Neural cell (in vitro differentiated cells): Measurements from ENCODE around the gene DNAJC5. TPM values are rescaled to one million over a fixed set of nuclear protein-coding genes. Genes with fewer than 3 reads are reported as not detected.

Experiments
- H2AFZ ChIP-seq: fragments of 200-600, 300-800 bp; sonication (generic), shearing (Covaris generic); 2 replicates; pipeline ENCODE4 v1.6.0; 2014; ENCODE audit warnings: low read depth, mild to moderate bottlenecking, antibody characterized with exemption, low read length, moderate library complexity
- H3F3A ChIP-seq: fragments of 200-600 bp; shearing (Covaris generic); 2 replicates; pipeline ENCODE4 v1.6.1; 2016; ENCODE audit warnings: mild to moderate bottlenecking, moderate library complexity, mixed read lengths, antibody characterized with exemption, low read length; ENCODE audit not compliant: insufficient read depth, poor library complexity, severe bottlenecking
- H3K27ac ChIP-seq: fragments of 200-600, 300-800 bp; sonication (generic), shearing (Covaris generic); 2 replicates; pipeline ENCODE4 v1.5.1; 2014; ENCODE audit warnings: mild to moderate bottlenecking, low read length, moderate library complexity
- H3K27me3 ChIP-seq: fragments of 300-800, 200-600 bp; sonication (generic), shearing (Covaris generic); 2 replicates; pipeline ENCODE4 v1.6.0; 2014; ENCODE audit warnings: mild to moderate bottlenecking, low read depth, low read length, moderate library complexity; ENCODE audit not compliant: insufficient read depth
- H3K36me3 ChIP-seq: fragments of 300-800, 200-600 bp; sonication (generic), shearing (Covaris generic); 2 replicates; pipeline ENCODE4 v1.5.1; 2014; ENCODE audit warnings: mild to moderate bottlenecking, antibody characterized with exemption, low read length, moderate library complexity; ENCODE audit not compliant: insufficient read depth
- H3K4me2 ChIP-seq: fragments of 300-800, 200-600 bp; sonication (generic), shearing (Covaris generic); 2 replicates; pipeline ENCODE4 v1.6.0; 2014; ENCODE audit warnings: mild to moderate bottlenecking, low read length
- H3K4me3 ChIP-seq: fragments of 300-800, 200-600 bp; sonication (generic), shearing (Covaris generic); 2 replicates; pipeline ENCODE4 v1.5.1; 2014; ENCODE audit warnings: mild to moderate bottlenecking, low read length, moderate library complexity
- H3K79me2 ChIP-seq: fragments of 200-600 bp; shearing (Covaris generic); replicated peaks from 2 replicates; pipeline ENCODE4 v1.6.0; 2014; ENCODE audit warnings: mild to moderate bottlenecking, low read length, moderate library complexity; ENCODE audit not compliant: insufficient read depth
- H3K9ac ChIP-seq: fragments of 300-800, 200-600 bp; sonication (generic), shearing (Covaris generic); 2 replicates; pipeline ENCODE4 v1.6.1; 2016; ENCODE audit warnings: mild to moderate bottlenecking, low read length, mixed read lengths
- H3K9me2 ChIP-seq: fragments of 200-600 bp; shearing (Covaris generic); 2 replicates; pipeline ENCODE4 v1.6.1; 2016; ENCODE audit warnings: mild to moderate bottlenecking, low read length, mixed read lengths; ENCODE audit not compliant: insufficient read depth
- H3K9me3 ChIP-seq: fragments of 200-600, 300-800 bp; sonication (generic), shearing (Covaris generic); 2 replicates; pipeline ENCODE4 v1.6.1; 2016; ENCODE audit warnings: mild to moderate bottlenecking, mixed run types, low read length, moderate library complexity, mixed read lengths
- H4K20me1 ChIP-seq: fragments of 200-600 bp; shearing (Covaris generic); 2 replicates; pipeline ENCODE4 v1.6.1; 2016; ENCODE audit warnings: mild to moderate bottlenecking, mixed run types; ENCODE audit not compliant: insufficient read depth
- EP300 ChIP-seq: fragments of 450-650 bp; conservative IDR thresholded peaks from 2 replicates; pipeline ENCODE4 v1.6.1; 2014; ENCODE audit warnings: antibody characterized with exemption, mild to moderate bottlenecking, moderate library complexity; ENCODE audit not compliant: poor library complexity, severe bottlenecking
- EZH2 ChIP-seq: fragments of 200-600, 300-800 bp; shearing (Covaris generic), sonication (generic); IDR thresholded peaks from 2 replicates; pipeline ENCODE4 v1.6.1; 2014; ENCODE audit warnings: antibody characterized with exemption, low read length, borderline replicate concordance, mild to moderate bottlenecking; ENCODE audit not compliant: insufficient read depth, poor library complexity, severe bottlenecking
- MXI1 ChIP-seq: fragments of 450-650 bp; conservative IDR thresholded peaks from 2 replicates; pipeline ENCODE4 v1.6.1; 2014; ENCODE audit warnings: antibody characterized with exemption, mild to moderate bottlenecking; ENCODE audit not compliant: poor library complexity, severe bottlenecking
- POLR2AphosphoS5 ChIP-seq: IDR thresholded peaks from 2 replicates; pipeline ENCODE4 v1.6.1; 2012
- RAD21 ChIP-seq: fragments of 450-650 bp; conservative IDR thresholded peaks from 2 replicates; pipeline ENCODE4 v1.6.1; 2014; ENCODE audit warnings: antibody characterized with exemption, mild to moderate bottlenecking, moderate library complexity
- SMC3 ChIP-seq: fragments of 450-650 bp; conservative IDR thresholded peaks from 2 replicates; pipeline ENCODE4 v1.6.1; 2014; ENCODE audit warnings: antibody characterized with exemption, mild to moderate bottlenecking, moderate library complexity; ENCODE audit not compliant: poor library complexity
- TAF1 ChIP-seq: IDR thresholded peaks from 2 replicates; pipeline ENCODE4 v1.6.1; 2012; ENCODE audit warnings: low read depth
- polyA plus RNA-seq: library from polyadenylated mRNA; depleted of rRNA; stranded (reverse); fragments of >200 nt; gene quantifications from 2 replicates; pipeline ENCODE4 v1.2.3, GENCODE V29; 2014
- TF ChIP-seq, protein P1 (sequence below): fragments of 450-650 bp; IDR thresholded peaks from 2 replicates; pipeline ENCODE4 v1.5.1; 2014; ENCODE audit warnings: antibody characterized with exemption, mild to moderate bottlenecking, moderate library complexity; ENCODE audit not compliant: poor library complexity, severe bottlenecking
- TF ChIP-seq, protein P2 (sequence below): IDR thresholded peaks from 2 replicates; pipeline ENCODE4 v1.6.1; 2012; ENCODE audit warnings: borderline replicate concordance

The DNAJC5 gene
- polyA plus RNA-seq, 1 donor from 2014 or later = 82.8 TPM

GRCh38 chr20:63955281-63955826 lies 60.4 kb downstream of the DNAJC5 start:
- Histone ChIP-seq H3K36me3 (no peaks in the 10 kb centered on the region), H3K4me3 (peak overlapping the region; percentile 98), H3K9me2 (no peaks in the 10 kb centered on the region), H2AFZ (no peak overlapping the region), H3K4me2 (peak overlapping the region; percentile 76), H3K9me3 (no peaks in the 10 kb centered on the region), H3K79me2 (peaks cover 42% of the 10 kb centered on the region), H3K27ac (peak overlapping the region; percentile 86), H4K20me1 (no peaks in the 10 kb centered on the region), H3K9ac (peak overlapping the region; percentile 96), H3K27me3 (no peaks in the 10 kb centered on the region), H3F3A (no peaks in the 10 kb centered on the region)
- TF ChIP-seq SMC3 (peak; percentile 16), RAD21 (no peak), POLR2AphosphoS5 (peak; percentile 10)
- TF ChIP-seq, protein P1, sequence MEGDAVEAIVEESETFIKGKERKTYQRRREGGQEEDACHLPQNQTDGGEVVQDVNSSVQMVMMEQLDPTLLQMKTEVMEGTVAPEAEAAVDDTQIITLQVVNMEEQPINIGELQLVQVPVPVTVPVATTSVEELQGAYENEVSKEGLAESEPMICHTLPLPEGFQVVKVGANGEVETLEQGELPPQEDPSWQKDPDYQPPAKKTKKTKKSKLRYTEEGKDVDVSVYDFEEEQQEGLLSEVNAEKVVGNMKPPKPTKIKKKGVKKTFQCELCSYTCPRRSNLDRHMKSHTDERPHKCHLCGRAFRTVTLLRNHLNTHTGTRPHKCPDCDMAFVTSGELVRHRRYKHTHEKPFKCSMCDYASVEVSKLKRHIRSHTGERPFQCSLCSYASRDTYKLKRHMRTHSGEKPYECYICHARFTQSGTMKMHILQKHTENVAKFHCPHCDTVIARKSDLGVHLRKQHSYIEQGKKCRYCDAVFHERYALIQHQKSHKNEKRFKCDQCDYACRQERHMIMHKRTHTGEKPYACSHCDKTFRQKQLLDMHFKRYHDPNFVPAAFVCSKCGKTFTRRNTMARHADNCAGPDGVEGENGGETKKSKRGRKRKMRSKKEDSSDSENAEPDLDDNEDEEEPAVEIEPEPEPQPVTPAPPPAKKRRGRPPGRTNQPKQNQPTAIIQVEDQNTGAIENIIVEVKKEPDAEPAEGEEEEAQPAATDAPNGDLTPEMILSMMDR = peak; percentile 45

- H3K79me2 ChIP-seq = peaks cover 37% of the 10 kb centered on the region
- H3F3A ChIP-seq = no peaks in the 10 kb centered on the region
- no peaks in the 10 kb centered on the region for H3K9me3 ChIP-seq
- H3K4me2 ChIP-seq = peak within 1 kb of the TSS; percentile 84
- no peaks in the 10 kb centered on the region for H3K36me3 ChIP-seq
- peak within 1 kb of the TSS; percentile 96 for H3K9ac ChIP-seq
- H3K27me3 ChIP-seq = no peaks in the 10 kb centered on the region
- H2AFZ ChIP-seq = peak within 1 kb of the TSS; percentile 45
- H3K9me2 ChIP-seq = no peaks in the 10 kb centered on the region
- TF ChIP-seq MXI1 (peak; percentile 92), POLR2AphosphoS5 (peak; percentile 87), EP300 (peak; percentile 10), TAF1 (peak; percentile 41), EZH2 (no peak), SMC3 (no peak), RAD21 (peak; percentile 21)
- TF ChIP-seq, protein P2, sequence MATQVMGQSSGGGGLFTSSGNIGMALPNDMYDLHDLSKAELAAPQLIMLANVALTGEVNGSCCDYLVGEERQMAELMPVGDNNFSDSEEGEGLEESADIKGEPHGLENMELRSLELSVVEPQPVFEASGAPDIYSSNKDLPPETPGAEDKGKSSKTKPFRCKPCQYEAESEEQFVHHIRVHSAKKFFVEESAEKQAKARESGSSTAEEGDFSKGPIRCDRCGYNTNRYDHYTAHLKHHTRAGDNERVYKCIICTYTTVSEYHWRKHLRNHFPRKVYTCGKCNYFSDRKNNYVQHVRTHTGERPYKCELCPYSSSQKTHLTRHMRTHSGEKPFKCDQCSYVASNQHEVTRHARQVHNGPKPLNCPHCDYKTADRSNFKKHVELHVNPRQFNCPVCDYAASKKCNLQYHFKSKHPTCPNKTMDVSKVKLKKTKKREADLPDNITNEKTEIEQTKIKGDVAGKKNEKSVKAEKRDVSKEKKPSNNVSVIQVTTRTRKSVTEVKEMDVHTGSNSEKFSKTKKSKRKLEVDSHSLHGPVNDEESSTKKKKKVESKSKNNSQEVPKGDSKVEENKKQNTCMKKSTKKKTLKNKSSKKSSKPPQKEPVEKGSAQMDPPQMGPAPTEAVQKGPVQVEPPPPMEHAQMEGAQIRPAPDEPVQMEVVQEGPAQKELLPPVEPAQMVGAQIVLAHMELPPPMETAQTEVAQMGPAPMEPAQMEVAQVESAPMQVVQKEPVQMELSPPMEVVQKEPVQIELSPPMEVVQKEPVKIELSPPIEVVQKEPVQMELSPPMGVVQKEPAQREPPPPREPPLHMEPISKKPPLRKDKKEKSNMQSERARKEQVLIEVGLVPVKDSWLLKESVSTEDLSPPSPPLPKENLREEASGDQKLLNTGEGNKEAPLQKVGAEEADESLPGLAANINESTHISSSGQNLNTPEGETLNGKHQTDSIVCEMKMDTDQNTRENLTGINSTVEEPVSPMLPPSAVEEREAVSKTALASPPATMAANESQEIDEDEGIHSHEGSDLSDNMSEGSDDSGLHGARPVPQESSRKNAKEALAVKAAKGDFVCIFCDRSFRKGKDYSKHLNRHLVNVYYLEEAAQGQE = peak; percentile 63
- H3K4me3 ChIP-seq = peak within 1 kb of the TSS; percentile 98
- no peaks in the 10 kb centered on the region for H4K20me1 ChIP-seq
- peak within 1 kb of the TSS; percentile 86 for H3K27ac ChIP-seq
Observed at GRCh38 chr20:63955827-63956663, 61.1 kb downstream of the DNAJC5 start, which contains the start of gene UCKL1. UCKL1 (minus strand) TSS chr20:63956416; CDS start chr20:63956372, 44 bp downstream.
